GM18505 (cell line): ENCODE results near the gene FUT1.

ENCODE experiments used
- ATAC-seq: cut with Tn5 transposase; IDR thresholded peaks from one replicate; pipeline ENCODE4 v1.9.1; 2021; ENCODE audit not compliant: unreplicated experiment
- POLR2A ChIP-seq: IDR thresholded peaks from 4 replicates; pipeline ENCODE4 v1.6.1; 2011; ENCODE audit warnings: borderline replicate concordance; ENCODE audit not compliant: insufficient read depth, insufficient read length; ENCODE audit errors: extremely low read depth

The FUT1 gene

DNA sequence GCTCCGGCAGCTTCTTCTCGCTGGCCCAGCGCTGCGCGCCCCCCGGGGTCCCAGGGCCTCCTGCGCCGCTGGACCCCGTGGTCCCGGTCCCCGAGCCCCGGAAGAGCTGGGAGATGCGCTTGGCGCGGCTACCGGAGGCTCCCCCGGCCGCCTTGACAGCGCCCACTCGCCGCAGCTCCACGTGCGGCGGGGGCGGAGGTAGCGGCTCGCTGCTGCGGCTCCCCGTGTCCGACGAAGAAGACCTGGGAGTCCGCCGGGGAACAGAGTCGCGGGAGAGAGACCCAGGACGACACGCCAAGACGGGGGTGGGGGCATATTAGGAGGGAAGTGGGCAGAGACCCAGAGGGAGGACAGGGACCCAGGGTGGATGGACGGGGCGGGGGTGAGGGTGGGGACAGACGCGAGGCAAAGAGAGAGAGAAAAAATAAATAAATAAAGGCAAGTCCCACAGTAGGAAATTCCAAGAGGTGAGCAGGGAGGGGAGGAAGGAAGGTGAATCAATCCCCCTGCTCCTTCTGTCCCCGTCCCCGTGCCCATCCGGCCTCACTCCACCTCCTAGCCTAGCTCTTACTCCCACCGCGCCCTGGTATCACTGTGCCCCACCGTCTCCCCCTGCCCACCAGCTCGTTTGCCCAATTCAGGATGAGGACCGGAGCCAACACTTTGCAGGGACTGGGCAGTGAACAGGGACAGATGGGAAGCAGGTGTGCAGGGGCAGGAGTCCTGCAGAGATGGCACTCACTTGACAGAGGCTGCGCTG, 12.9 kb downstream of the FUT1 start:
- ATAC-seq: no peak
- no peak for TF ChIP-seq POLR2A

DNA sequence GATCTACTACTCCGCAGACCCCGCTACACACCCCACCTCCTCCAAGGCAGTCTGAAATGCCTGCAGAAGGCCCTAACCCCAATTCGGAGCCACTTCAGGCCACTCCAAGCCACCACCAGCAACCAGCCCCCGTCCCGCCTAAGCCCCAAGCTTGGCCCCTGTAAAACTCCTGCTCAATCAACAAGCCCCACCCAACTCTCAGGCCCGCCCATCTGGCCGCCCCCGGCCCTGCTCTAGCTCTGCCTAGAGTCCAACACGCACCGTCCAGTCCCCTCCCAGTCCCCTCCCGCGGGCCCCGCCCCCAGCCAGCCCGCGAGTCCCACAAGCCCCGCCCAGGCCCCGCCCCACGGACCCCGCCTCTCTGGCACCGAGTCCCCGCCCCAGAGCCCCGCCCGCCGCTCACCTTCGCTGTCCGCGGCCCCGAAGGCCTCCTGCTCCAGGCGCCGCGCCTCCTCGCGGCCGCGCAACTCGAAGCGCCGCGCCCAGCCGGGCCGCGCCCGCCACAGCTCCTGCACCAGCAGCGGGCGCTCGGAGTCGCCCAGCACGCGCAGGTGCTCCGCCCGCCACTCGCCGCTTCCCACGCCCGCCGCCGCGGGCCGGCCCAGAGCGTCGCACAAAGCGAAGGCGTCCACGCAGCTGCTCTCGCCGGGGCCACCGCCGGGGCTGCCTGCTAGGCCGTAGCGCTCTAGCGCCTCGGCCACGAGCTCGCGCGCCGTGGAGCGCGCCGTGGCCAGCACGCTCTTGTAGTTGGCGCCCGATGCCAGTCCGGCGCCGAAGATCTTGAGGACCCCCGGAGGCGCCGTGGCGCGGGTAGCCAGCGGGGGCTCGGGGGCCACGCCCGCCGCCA, 13.7 kb downstream of the FUT1 start:
- no peak for TF ChIP-seq POLR2A
- ATAC-seq: peak; percentile 80

DNA sequence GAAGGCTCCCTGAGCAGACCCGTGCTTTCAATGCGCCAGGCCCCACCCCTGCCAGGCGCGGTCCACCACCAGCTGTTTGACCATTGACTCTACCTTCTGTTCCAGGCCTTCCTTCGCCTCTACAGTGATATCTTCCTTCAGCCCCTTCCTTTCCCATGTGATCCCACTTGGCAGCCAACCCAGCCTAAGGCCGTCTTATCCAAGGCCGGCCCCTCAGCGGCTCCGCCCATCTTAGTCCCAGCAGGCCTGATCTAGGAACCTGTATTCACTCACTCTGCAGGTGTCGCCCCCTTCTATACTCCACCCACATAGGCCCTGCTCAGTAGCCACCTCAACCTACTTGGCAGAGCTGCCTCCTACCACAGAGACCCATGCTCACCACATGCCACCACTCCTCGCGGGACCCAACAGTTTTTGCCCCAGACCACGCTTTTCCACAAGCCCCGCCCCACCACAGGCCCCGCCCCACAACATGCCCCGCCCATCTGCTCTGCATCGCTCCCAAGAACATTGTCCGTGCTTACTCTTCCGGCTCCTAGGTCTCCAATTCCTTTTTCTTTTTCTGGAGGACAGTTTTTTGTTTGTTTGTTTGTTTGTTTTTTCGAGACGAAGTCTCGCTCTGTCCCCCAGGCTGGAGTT, 15.0 kb downstream of the FUT1 start:
- ATAC-seq: no peak

DNA sequence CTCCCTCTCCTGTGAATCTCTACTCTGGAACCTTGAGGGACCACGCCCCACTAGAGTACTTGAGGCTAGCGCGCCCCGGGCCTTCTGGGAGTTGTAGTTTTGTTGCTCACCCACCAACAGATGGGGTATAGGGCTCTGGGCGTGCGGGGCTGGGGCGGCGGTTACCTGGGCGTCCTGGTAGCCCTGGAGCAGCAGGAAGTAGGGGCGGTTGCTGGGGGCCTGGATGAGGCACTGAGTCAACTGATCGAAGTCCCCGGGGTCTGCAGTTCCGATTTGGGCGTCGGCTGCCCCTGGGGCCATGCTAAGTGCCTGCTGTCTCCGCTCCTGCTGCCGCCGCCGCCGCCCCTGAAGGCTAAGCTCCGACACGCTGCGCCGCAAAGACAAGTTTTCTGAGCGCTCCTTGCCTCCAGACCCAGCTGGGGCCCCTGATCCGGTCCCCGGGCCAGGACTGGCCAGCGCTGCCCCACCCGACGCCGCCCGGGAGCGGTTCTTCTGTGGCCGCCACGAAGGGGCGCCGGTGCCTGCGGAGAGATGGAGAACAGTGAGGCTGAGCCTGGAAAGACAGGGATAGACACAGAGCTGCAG, 17.3 kb downstream of the FUT1 start:
- no peak for TF ChIP-seq POLR2A
- no peak for ATAC-seq

More for the DNA sequence above, 15.0 kb downstream of the FUT1 start:
- TF ChIP-seq POLR2A: no peak

DNA sequence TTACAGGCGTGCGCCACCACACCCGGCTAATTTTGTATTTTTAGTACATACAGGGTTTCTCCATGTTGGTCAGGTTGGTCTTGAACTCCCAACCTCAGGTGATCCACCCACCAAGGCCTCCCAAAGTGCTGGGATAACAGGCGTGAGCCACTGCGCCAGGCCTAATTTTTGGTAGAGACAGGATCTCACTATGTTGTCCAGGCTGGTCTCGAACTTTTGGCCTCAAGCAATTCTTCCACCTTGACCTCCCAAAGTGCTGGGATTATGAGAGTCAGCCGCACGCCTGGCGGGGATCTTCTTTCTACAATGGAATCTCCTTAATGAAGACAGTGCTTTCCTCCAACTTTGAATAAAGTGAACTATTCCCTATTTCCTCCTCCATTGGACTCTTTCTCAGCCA, 17.8 kb downstream of the FUT1 start:
- no peak for TF ChIP-seq POLR2A
- ATAC-seq: no peak

DNA sequence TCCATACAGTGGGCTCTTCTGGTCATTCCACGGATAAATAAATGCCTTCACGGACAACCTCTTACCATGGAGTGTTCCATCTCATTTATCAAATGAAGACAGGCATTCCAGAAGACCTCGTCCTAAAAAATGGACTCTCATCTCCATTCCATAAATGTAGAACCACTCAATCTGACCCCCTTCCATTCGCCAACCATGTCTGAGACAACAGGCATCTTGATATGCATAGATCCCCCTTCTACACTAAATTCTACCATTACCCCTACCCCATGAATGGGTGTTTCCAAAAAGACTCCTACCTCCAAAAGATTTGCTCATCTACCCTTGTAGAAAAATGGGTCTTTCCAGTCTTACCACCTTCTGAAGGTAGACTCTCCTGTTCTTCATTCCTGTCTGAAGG, 21.0 kb downstream of the FUT1 start:
- no peak for ATAC-seq
- no peak for TF ChIP-seq POLR2A

DNA sequence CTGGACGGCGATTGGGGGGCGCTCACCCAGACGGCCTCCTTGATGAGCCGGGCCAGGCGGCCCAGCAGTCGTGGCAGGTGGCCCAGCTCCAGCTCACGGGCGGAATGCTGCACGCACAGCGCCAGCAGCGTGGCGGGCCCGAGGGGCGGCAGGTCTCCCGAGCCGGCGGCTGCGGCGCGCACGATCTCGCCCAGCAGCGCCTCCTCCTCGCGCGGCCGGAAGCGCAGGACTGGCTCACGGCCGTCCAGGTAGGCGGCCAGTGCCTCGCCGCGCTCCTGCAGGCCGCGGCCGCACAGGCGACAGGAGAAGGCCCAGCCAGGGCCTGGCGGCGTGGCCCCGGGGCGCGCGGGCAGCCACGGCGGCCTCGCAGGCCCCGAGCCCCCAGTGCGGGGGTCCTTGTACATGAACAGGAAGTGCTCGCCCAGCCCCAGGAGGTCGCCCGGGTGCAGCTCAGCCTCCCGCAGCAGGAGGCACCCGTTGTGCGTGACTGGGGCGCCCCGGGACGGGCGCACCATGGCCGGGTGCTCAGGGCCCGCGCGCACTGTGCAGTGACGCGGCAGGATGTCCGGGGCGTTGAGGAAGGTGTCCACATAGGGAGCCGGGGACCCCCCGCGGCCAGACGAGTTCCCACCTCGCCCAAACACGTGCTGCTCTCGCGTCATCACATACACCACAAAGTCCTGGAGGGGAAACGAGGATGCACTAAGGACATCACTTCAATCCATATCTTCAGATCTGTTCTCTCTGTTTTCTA, 23.4 kb downstream of the FUT1 start:
- no peak for ATAC-seq
- no peak for TF ChIP-seq POLR2A

DNA sequence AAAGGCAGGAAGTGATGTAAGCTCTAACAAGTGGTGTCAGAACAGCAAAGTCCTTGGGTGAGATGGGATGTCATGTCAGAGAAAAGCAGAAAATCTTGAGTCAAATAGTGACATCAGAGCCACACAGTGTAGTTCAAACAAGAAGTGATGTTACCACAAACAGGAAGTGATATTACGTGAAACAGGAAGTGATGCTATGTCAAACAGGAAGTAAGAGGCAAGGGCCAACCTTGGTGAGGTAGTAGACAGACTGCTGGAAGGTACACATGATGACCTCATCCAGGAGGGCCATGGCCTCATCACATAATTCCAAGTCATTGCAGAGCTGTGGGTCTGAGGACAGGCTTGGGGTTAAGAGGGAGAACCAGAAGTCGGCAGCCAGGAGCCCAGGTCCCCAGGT, 25.9 kb downstream of the FUT1 start:
- ATAC-seq: no peak
- TF ChIP-seq POLR2A: no peak

DNA sequence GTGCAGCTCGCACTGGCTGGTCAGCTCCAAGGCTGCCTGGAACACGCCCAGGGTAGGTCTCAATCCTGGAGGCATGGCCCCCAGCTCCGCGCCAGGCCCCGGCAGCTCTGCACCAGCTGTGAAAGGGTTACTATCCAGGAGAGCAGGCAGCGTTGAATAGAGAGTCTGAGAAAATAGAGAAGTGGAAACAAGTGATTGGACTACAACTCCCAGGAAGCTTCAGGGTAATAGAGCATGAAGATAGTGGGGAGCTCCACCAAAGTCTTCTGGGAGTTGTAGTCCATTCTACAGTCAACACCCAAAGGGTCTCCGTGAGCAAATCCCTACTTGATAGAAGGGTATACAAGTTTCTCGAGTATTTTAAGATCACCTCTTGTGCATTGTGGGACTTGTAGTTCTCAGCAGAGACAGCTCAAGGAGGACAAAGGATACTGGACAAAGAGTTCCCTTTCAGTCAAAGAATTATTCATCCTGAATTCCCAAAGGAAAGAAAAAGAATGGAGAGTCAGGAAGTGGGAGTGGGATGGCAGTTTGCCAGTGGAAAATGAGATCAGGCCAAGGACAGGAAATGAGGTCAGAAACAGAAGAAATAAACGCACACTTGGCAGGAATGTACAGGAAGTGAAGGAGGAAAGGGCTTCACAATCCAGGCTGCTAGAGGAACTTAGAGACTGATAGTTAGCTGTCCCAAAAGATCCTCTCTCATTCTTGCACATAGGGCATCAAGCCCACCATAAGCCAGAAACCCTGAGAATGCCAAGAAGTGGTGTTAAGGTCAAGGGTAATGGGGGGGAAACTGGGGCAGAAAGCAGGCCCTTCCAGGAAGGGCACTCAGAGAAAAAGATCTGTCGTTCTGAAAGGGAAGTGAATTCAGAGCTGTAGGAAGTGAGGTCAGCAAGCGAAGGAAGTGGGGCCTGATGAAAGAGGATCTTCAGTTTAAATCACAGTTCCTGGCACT, 27.4 kb downstream of the FUT1 start:
- ATAC-seq: no peak
- no peak for TF ChIP-seq POLR2A

DNA sequence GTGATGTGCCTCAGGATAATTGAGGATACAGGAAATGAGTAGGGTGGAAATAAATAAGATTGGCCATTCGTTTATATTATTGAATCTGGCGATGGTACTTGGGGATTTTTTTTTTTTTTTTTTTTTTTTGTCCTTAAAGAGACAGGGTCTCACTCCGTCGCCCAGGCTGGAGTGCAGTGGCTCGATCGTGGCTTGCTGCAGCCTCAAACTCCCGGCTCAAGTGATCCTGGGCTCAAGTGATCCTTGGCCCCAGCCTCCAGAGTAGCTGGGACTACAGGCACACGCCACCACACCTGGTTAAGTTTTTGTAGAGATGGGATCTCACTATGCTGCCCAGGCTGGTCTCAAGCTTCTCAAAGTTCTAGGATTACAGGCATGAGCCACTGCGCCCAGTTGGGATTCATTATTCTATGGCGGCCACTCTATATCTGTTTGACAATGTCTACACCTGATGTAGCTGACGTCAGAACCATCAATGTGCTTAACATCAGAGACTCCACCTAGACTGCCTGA, 30.2 kb downstream of the FUT1 start:
- TF ChIP-seq POLR2A: no peak
- no peak for ATAC-seq

DNA sequence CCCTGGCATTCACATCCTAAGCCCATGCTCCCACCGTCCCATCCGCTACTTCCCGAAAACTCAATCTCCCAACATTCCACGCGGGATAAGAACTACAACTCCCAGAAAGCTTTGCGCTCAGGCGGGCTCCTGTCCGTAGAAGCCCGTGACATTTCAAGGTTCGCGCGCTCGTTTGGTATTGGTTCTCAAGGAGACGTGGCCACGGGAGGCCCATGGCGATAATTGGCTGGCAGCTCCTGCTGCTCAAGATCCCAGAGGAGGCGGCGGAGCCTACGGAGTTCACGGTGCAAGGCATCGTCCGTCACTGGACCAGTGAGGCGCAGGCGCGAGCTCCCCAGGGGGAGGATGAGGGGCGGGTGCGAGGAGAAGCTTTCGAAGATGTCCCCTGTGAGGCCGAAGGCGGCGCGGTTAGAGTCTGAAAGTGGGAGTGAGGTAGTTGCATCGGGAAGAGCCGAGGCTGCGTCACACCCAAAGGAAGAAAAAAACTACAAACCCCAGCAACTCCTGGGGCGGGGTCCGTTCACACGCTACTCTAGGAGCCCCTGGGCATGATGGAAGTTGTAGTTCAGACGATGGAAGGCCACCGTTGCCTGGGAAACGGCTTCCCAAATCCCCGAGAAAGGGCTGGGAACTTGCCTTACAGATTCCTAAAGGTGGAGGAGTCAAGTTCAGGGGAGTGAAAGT, 31.7 kb downstream of the FUT1 start:
- peak; percentile 61 for ATAC-seq
- peak; percentile 61 for TF ChIP-seq POLR2A
